ENCODE measurements around the gene OAT. TPM values are rescaled to one million over a fixed set of nuclear protein-coding genes. Genes with fewer than 3 reads are reported as not detected.
A peak's percentile ranks its signal among the peaks of the same experiment; 100 is the strongest.

The OAT gene
- total and polyA plus RNA-seq, 10 of the 15 experiments (the other 5 are each of a cell fraction or from before 2014, with no cell fraction given) = 1.2 to 9.8 (median 1.6) TPM

DNA sequence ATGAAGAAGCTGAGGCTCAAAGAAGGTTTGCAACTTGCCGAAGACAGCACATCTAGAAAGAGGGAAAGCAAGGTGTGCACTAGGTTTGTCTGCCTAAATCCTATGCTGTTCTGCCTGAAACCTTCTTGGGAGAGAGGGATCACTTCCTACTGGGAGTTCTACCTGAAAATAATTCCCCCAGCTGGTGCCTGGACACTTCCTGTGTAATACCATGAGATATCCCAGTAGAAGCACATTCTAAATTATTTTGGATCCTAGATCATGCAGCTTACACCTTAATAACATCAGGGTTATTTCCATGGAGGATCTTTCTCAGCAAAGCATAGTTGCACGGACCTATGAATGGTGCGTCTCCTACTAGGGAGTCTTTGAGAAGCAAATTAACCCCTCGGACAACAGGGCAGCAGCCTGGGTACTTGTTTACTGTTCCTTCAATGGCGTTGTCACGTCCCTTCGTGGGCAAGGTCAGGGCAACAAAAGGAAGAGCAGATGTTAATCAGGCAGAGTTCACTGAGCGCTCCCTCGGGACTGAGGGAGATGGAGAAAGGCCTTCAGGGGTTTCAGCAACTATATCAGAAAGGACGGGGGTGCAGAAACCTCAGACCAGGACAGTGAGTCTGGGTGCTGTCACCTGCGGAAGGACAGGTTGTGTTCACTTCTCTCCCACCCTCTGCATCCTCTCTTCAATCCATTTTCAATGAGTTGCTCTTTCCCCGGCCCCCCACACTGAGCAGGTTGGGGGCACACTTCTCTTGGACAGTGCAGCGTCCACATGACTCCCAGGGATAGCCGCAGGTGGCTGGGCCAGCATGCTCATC, 44.0 kb downstream of the OAT start:
- H3K27ac ChIP-seq (ENCODE audit: control insufficient read depth, insufficient read depth) = no peak overlapping the region
- intact Hi-C loops (cut with micrococcal nuclease; ENCODE audit: unreplicated experiment) (no loop called here), in situ Hi-C loops (cut with MboI) (no loop called here)
- no peak overlapping the region for H3K4me2 ChIP-seq (ENCODE audit: control insufficient read depth, insufficient read depth)
- no peaks in the 10 kb centered on the region for H3K36me3 ChIP-seq (ENCODE audit: control insufficient read depth in 2 of 2, insufficient read depth in 2 of 2, low read length in 1 of 2)
- H3K9ac ChIP-seq (ENCODE audit: control insufficient read depth, insufficient read depth, low read length) = no peak overlapping the region
- H2AFZ ChIP-seq (ENCODE audit: control insufficient read depth, low read depth, low read length) = no peak overlapping the region
- ChIA-PET SMC1A (ENCODE audit: uncharacterized antibody, unreplicated experiment) (interaction anchor here (0.9 kb wide), 1 partner anchor 9 kb away, joined by 3 read pairs; no protein-coding TSS in a partner anchor), CTCF (interaction anchor here (0.7 to 1.0 kb wide), 2 partner anchors 10 to 380 kb away, joined by 3 read pairs; no protein-coding TSS in a partner anchor), POLR2A (no interaction called here), RAD21 (ENCODE audit: unreplicated experiment) (no interaction called here)
- WGBS (ENCODE audit: insufficient coverage, insufficient replicate concordance, low lambda C conversion rate, missing lambda C conversion rate) = 32% methylated on average over 14 of the region's 14 CpGs
- H4K20me1 ChIP-seq (ENCODE audit: control insufficient read depth, insufficient read depth) = no peaks in the 10 kb centered on the region
- no peak for FAIRE-seq
- no peak overlapping the region for H3K4me3 ChIP-seq
- no peaks in the 10 kb centered on the region; the same call in 1 of the 2 replicates for H3K4me1 ChIP-seq (ENCODE audit: control insufficient read depth, insufficient read depth, low read length)
- no peak for DNase-seq (ENCODE audit: low read depth, low spot score)
- BruUV-seq (replicated peaks) = no TSS peak
- H3K79me2 ChIP-seq (ENCODE audit: control insufficient read depth, insufficient read depth, low read length) = no peaks in the 10 kb centered on the region
- H3K9me3 ChIP-seq (replicated peaks; ENCODE audit: control insufficient read depth, insufficient read depth, low read length) = no peaks in the 10 kb centered on the region; the same call in 2 of the 3 replicates
- TF ChIP-seq, protein P1, sequence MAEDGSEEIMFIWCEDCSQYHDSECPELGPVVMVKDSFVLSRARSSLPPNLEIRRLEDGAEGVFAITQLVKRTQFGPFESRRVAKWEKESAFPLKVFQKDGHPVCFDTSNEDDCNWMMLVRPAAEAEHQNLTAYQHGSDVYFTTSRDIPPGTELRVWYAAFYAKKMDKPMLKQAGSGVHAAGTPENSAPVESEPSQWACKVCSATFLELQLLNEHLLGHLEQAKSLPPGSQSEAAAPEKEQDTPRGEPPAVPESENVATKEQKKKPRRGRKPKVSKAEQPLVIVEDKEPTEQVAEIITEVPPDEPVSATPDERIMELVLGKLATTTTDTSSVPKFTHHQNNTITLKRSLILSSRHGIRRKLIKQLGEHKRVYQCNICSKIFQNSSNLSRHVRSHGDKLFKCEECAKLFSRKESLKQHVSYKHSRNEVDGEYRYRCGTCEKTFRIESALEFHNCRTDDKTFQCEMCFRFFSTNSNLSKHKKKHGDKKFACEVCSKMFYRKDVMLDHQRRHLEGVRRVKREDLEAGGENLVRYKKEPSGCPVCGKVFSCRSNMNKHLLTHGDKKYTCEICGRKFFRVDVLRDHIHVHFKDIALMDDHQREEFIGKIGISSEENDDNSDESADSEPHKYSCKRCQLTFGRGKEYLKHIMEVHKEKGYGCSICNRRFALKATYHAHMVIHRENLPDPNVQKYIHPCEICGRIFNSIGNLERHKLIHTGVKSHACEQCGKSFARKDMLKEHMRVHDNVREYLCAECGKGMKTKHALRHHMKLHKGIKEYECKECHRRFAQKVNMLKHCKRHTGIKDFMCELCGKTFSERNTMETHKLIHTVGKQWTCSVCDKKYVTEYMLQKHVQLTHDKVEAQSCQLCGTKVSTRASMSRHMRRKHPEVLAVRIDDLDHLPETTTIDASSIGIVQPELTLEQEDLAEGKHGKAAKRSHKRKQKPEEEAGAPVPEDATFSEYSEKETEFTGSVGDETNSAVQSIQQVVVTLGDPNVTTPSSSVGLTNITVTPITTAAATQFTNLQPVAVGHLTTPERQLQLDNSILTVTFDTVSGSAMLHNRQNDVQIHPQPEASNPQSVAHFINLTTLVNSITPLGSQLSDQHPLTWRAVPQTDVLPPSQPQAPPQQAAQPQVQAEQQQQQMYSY (CRISPR knock-in tag; IDR thresholded peaks at IDR 0.05) = no peak
- TF ChIP-seq GABPA (IDR thresholded peaks at IDR 0.05; ENCODE audit: low read depth) (peak; percentile 59; the same call in 1 of the 2 replicates), ZNF384 (IDR thresholded peaks at IDR 0.05; ENCODE audit: borderline replicate concordance, low read depth, low read length) (no peak), DPF2 (IDR thresholded peaks at IDR 0.05) (no peak)
- no peak for ATAC-seq
- peaks cover 3 to 4% of the 10 kb centered on the region in 2 experiments for H3K27me3 ChIP-seq (replicated peaks in 1 of 2; ENCODE audit: control insufficient read depth in 2 of 2, insufficient read depth in 2 of 2, low read length in 1 of 2)

Data from GM12878 (cell line).